WTC11 (cell line): ENCODE results near the gene CLEC4D. TPM values are rescaled to one million over a fixed set of nuclear protein-coding genes. Genes with fewer than 3 reads are reported as not detected.
A peak's percentile ranks its signal among the peaks of the same experiment; 100 is the strongest.

Experiments
- ATAC-seq: fragments of 200-7000 bp; cut with Tn5 transposase; 2 replicates; pipeline ENCODE4 v1.10.0; 2021; ENCODE audit warnings: mild to moderate bottlenecking, moderate library complexity
- CTCF ChIA-PET: fragments of 300-600 bp; sonication (Branson Sonifier 250); formaldehyde crosslinking; loops from one replicate; lab custom pipeline; 2021; ENCODE audit warnings: antibody characterized with exemption; lab: Charles Lee
- POLR2A ChIA-PET: fragments of 350-600 bp; sonication (Branson Sonifier 250); formaldehyde crosslinking; loops from one replicate; lab custom pipeline; 2021; ENCODE audit warnings: antibody characterized with exemption; lab: Charles Lee
- DNase-seq: peaks from one replicate; pipeline ENCODE4 v3.0.0; 2021; ENCODE audit warnings: low spot score
- H3K27ac Mint-ChIP-seq: 2 replicates; pipeline ENCODE4 v1.8.0; 2021; ENCODE audit warnings: mixed read lengths
- H3K27me3 Mint-ChIP-seq: 2 replicates; pipeline ENCODE4 v1.8.0; 2021; ENCODE audit warnings: low read depth, mild to moderate bottlenecking, moderate library complexity, mixed read lengths
- H3K36me3 Mint-ChIP-seq: 2 replicates; pipeline ENCODE4 v1.8.0; 2021; ENCODE audit warnings: mixed read lengths
- H3K4me1 Mint-ChIP-seq: 2 replicates; pipeline ENCODE4 v1.8.0; 2022; ENCODE audit warnings: mixed read lengths
- H3K4me3 Mint-ChIP-seq: 2 replicates; pipeline ENCODE4 v1.8.0; 2021; ENCODE audit warnings: mild to moderate bottlenecking, moderate library complexity, mixed read lengths
- H3K9me3 Mint-ChIP-seq: 2 replicates; pipeline ENCODE4 v1.8.0; 2021; ENCODE audit warnings: mixed read lengths
- CREM ChIP-seq: sonication (generic); formaldehyde crosslinking; IDR thresholded peaks from 2 replicates; pipeline ENCODE4 v1.8.1; 2022; ENCODE audit warnings: mild to moderate bottlenecking, missing genetic modification reagents, moderate library complexity
- ETV6 ChIP-seq: sonication (generic); formaldehyde crosslinking; IDR thresholded peaks from 2 replicates; pipeline ENCODE4 v1.8.1; 2022; ENCODE audit warnings: mild to moderate bottlenecking, missing genetic modification reagents
- NFE2L1 ChIP-seq: sonication (generic); formaldehyde crosslinking; IDR thresholded peaks from 2 replicates; pipeline ENCODE4 v1.8.1; 2023; ENCODE audit warnings: missing genetic modification reagents
- NFYB ChIP-seq: sonication (generic); formaldehyde crosslinking; conservative IDR thresholded peaks from 2 replicates; pipeline ENCODE4 v1.8.0; 2022; ENCODE audit warnings: low read depth, missing genetic modification reagents
- OVOL2 ChIP-seq: fragments of 250-450 bp; sonication (Bioruptor Pico); IDR thresholded peaks from 2 replicates; pipeline ENCODE4 v1.9.0; 2021; ENCODE audit warnings: mild to moderate bottlenecking, borderline replicate concordance
- ZNF121 ChIP-seq: sonication (generic); formaldehyde crosslinking; IDR thresholded peaks from 2 replicates; pipeline ENCODE4 v1.8.0; 2023; ENCODE audit warnings: missing genetic modification reagents
- ZNF138 ChIP-seq: sonication (generic); formaldehyde crosslinking; conservative IDR thresholded peaks from 2 replicates; pipeline ENCODE4 v1.8.1; 2022; ENCODE audit warnings: mild to moderate bottlenecking, moderate library complexity, missing genetic modification reagents
- ZNF416 ChIP-seq: fragments of 250-450 bp; sonication (Bioruptor Pico); IDR thresholded peaks from 2 replicates; pipeline ENCODE4 v1.9.0; 2021; ENCODE audit warnings: mild to moderate bottlenecking, inconsistent platforms
- total RNA-seq: library from RNA; stranded (reverse); gene quantifications from 3 replicates; pipeline ENCODE4 v1.2.3, GENCODE V29; 2021
- TF ChIP-seq, protein P1 (sequence below): sonication (generic); formaldehyde crosslinking; conservative IDR thresholded peaks from 2 replicates; pipeline ENCODE4 v1.8.1; 2023; ENCODE audit warnings: mild to moderate bottlenecking, low read depth, missing genetic modification reagents, moderate library complexity
- TF ChIP-seq, protein P2 (sequence below): fragments of 250-450 bp; sonication (Bioruptor Pico); IDR thresholded peaks from 2 replicates; pipeline ENCODE4 v1.9.0; 2021; ENCODE audit warnings: mild to moderate bottlenecking, borderline replicate concordance
- TF ChIP-seq, protein P3 (sequence below): sonication (generic); formaldehyde crosslinking; IDR thresholded peaks from 2 replicates; pipeline ENCODE4 v1.8.1; 2022; ENCODE audit warnings: mild to moderate bottlenecking, moderate library complexity, missing genetic modification reagents
- TF ChIP-seq, protein P4 (sequence below): sonication (generic); formaldehyde crosslinking; IDR thresholded peaks from 2 replicates; pipeline ENCODE4 v1.8.1; 2023; ENCODE audit warnings: mild to moderate bottlenecking, missing genetic modification reagents, moderate library complexity
- TF ChIP-seq, protein P5 (sequence below): sonication (generic); formaldehyde crosslinking; IDR thresholded peaks from 2 replicates; pipeline ENCODE4 v1.8.0; 2023; ENCODE audit warnings: missing genetic modification reagents, mild to moderate bottlenecking, borderline replicate concordance

CLEC4D gene
- total RNA-seq, 1 experiment from 2014 or later = 0.09 TPM

DNA sequence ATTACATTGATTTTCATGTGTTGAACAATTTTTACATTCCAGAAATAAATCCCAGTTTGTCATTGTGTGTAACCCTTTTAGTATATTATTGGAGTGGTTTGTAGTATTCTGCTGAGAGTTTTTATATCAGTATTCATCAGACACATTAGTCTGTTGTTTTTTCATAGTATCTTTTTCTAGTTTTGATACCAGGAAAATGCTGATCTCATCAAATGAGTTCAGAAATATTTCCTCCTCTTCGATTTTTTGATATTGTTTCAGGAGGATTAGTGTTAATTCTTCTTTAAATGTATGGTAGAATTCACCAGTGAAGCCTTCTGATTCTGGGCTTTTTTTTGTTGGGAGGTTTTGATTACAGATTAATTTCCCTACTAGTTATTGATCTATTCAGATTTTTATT is 42.2 kb upstream of the CLEC4D start (continued):
- TF ChIP-seq, protein P1, sequence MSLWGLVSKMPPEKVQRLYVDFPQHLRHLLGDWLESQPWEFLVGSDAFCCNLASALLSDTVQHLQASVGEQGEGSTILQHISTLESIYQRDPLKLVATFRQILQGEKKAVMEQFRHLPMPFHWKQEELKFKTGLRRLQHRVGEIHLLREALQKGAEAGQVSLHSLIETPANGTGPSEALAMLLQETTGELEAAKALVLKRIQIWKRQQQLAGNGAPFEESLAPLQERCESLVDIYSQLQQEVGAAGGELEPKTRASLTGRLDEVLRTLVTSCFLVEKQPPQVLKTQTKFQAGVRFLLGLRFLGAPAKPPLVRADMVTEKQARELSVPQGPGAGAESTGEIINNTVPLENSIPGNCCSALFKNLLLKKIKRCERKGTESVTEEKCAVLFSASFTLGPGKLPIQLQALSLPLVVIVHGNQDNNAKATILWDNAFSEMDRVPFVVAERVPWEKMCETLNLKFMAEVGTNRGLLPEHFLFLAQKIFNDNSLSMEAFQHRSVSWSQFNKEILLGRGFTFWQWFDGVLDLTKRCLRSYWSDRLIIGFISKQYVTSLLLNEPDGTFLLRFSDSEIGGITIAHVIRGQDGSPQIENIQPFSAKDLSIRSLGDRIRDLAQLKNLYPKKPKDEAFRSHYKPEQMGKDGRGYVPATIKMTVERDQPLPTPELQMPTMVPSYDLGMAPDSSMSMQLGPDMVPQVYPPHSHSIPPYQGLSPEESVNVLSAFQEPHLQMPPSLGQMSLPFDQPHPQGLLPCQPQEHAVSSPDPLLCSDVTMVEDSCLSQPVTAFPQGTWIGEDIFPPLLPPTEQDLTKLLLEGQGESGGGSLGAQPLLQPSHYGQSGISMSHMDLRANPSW (CRISPR knock-in tag) = no peak
- TF ChIP-seq CREM (CRISPR knock-in tag) (no peak), ZNF121 (CRISPR knock-in tag) (no peak), NFYB (no peak), ETV6 (no peak), OVOL2 (no peak), NFE2L1 (no peak), ZNF138 (CRISPR knock-in tag) (no peak)
- TF ChIP-seq, protein P2, sequence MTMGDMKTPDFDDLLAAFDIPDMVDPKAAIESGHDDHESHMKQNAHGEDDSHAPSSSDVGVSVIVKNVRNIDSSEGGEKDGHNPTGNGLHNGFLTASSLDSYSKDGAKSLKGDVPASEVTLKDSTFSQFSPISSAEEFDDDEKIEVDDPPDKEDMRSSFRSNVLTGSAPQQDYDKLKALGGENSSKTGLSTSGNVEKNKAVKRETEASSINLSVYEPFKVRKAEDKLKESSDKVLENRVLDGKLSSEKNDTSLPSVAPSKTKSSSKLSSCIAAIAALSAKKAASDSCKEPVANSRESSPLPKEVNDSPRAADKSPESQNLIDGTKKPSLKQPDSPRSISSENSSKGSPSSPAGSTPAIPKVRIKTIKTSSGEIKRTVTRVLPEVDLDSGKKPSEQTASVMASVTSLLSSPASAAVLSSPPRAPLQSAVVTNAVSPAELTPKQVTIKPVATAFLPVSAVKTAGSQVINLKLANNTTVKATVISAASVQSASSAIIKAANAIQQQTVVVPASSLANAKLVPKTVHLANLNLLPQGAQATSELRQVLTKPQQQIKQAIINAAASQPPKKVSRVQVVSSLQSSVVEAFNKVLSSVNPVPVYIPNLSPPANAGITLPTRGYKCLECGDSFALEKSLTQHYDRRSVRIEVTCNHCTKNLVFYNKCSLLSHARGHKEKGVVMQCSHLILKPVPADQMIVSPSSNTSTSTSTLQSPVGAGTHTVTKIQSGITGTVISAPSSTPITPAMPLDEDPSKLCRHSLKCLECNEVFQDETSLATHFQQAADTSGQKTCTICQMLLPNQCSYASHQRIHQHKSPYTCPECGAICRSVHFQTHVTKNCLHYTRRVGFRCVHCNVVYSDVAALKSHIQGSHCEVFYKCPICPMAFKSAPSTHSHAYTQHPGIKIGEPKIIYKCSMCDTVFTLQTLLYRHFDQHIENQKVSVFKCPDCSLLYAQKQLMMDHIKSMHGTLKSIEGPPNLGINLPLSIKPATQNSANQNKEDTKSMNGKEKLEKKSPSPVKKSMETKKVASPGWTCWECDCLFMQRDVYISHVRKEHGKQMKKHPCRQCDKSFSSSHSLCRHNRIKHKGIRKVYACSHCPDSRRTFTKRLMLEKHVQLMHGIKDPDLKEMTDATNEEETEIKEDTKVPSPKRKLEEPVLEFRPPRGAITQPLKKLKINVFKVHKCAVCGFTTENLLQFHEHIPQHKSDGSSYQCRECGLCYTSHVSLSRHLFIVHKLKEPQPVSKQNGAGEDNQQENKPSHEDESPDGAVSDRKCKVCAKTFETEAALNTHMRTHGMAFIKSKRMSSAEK (CRISPR knock-in tag) = no peak
- TF ChIP-seq, protein P3, sequence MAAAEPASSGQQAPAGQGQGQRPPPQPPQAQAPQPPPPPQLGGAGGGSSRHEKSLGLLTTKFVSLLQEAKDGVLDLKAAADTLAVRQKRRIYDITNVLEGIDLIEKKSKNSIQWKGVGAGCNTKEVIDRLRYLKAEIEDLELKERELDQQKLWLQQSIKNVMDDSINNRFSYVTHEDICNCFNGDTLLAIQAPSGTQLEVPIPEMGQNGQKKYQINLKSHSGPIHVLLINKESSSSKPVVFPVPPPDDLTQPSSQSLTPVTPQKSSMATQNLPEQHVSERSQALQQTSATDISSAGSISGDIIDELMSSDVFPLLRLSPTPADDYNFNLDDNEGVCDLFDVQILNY (CRISPR knock-in tag) = no peak

DNA sequence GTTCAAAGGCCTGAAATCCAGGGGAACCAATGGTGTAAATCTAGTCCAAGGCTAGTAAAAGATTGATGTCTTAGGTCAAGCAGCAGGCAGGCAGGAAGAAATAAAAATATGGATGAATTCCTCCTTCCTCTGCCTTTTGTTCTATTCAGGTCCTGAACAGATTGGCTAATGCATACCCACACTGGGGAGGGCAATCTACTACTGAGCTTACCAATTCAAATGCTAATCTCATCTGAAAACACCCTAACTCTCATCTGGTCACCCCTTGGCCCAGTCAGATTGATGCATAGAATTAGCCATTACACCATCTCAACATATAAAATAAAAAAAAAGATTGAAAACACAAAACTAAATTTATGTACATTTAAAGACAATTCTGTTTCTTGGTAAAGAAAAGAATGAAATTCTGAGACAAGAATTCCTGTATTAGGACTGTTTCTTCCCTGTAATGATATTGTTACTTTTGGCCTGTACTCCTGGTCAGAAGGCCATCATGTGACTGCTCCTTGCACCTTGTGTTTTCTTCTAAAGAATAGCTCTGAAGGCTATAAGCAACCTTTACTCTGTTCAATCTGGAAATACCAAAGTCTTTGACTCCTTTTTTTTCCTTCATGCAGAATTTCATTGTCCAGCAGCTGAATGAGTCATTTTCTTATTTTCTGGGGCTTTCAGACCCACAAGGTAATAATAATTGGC is 37.6 kb upstream of the CLEC4D start:
- Mint-ChIP-seq H3K4me3 (no peak overlapping the region), H3K36me3 (no peaks in the 10 kb centered on the region), H3K27ac (peak overlapping the region; percentile 30; the same call in 1 of the 2 replicates), H3K9me3 (peaks cover 12% of the 10 kb centered on the region), H3K27me3 (no peaks in the 10 kb centered on the region), H3K4me1 (peaks cover 39% of the 10 kb centered on the region)
- TF ChIP-seq, protein P4, sequence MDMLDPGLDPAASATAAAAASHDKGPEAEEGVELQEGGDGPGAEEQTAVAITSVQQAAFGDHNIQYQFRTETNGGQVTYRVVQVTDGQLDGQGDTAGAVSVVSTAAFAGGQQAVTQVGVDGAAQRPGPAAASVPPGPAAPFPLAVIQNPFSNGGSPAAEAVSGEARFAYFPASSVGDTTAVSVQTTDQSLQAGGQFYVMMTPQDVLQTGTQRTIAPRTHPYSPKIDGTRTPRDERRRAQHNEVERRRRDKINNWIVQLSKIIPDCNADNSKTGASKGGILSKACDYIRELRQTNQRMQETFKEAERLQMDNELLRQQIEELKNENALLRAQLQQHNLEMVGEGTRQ (CRISPR knock-in tag) = 0 out of 2 replicates have a peak, but pooled peaks have one; percentile 60
- peak; percentile 95 for TF ChIP-seq ZNF416
- TF ChIP-seq, protein P5, sequence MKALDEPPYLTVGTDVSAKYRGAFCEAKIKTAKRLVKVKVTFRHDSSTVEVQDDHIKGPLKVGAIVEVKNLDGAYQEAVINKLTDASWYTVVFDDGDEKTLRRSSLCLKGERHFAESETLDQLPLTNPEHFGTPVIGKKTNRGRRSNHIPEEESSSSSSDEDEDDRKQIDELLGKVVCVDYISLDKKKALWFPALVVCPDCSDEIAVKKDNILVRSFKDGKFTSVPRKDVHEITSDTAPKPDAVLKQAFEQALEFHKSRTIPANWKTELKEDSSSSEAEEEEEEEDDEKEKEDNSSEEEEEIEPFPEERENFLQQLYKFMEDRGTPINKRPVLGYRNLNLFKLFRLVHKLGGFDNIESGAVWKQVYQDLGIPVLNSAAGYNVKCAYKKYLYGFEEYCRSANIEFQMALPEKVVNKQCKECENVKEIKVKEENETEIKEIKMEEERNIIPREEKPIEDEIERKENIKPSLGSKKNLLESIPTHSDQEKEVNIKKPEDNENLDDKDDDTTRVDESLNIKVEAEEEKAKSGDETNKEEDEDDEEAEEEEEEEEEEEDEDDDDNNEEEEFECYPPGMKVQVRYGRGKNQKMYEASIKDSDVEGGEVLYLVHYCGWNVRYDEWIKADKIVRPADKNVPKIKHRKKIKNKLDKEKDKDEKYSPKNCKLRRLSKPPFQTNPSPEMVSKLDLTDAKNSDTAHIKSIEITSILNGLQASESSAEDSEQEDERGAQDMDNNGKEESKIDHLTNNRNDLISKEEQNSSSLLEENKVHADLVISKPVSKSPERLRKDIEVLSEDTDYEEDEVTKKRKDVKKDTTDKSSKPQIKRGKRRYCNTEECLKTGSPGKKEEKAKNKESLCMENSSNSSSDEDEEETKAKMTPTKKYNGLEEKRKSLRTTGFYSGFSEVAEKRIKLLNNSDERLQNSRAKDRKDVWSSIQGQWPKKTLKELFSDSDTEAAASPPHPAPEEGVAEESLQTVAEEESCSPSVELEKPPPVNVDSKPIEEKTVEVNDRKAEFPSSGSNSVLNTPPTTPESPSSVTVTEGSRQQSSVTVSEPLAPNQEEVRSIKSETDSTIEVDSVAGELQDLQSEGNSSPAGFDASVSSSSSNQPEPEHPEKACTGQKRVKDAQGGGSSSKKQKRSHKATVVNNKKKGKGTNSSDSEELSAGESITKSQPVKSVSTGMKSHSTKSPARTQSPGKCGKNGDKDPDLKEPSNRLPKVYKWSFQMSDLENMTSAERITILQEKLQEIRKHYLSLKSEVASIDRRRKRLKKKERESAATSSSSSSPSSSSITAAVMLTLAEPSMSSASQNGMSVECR (CRISPR knock-in tag) = no peak
- ATAC-seq = peak; percentile 98
- CTCF ChIA-PET = interaction anchor here (1.4 kb wide), 1 partner anchor 21 kb away, joined by 4 read pairs; no protein-coding TSS in a partner anchor
- POLR2A ChIA-PET = no interaction called here
- no peak for DNase-seq
